RWPE1 (cell line): ENCODE measurements around the gene MAP2K4.

Source experiments
- CTCF ChIA-PET: fragments of 350-600 bp; sonication (Branson Sonifier 250); formaldehyde crosslinking; extraction: SDS; loops from one replicate; lab custom pipeline; 2021; lab: Yijun Ruan, JAX
- POLR2A ChIA-PET: fragments of 400-600 bp; formaldehyde crosslinking; extraction: SDS; loops from one replicate; lab custom pipeline; 2020; ENCODE audit warnings: antibody characterized with exemption; ENCODE audit not compliant: low non-redundant PET; lab: Yijun Ruan, JAX
- DNase-seq: peaks from one replicate; pipeline ENCODE4 v3.0.0; 2012; ENCODE audit warnings: low spot score
- H3K27ac ChIP-seq: fragments of 450-650 bp; 2 replicates; pipeline ENCODE4 v1.5.1; 2017
- TF ChIP-seq, protein P1 (sequence below): fragments of 450-650 bp; conservative IDR thresholded peaks from 2 replicates; pipeline ENCODE4 v1.5.1; 2017; ENCODE audit warnings: low read depth, mild to moderate bottlenecking

Gene MAP2K4

DNA sequence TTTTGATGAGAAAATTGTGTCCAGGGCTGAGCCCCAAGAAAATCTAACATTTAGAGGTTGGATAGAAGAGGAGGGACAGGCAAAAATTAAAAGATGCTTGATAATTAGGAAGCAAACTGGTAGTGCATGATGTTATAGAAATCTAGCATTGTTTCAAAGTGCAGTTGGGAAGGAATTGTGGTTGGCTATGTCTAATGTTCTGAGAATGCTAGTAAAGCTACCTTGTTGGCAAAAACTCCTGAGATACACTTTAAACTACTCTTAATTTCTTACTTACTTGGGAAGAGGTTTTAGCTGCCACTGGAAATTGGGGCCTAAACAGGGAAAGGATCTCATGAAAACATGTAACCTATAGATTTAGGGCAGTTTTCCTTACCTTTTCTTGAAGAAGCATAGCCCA, 48.3 kb downstream of the MAP2K4 start:
- TF ChIP-seq, protein P1, sequence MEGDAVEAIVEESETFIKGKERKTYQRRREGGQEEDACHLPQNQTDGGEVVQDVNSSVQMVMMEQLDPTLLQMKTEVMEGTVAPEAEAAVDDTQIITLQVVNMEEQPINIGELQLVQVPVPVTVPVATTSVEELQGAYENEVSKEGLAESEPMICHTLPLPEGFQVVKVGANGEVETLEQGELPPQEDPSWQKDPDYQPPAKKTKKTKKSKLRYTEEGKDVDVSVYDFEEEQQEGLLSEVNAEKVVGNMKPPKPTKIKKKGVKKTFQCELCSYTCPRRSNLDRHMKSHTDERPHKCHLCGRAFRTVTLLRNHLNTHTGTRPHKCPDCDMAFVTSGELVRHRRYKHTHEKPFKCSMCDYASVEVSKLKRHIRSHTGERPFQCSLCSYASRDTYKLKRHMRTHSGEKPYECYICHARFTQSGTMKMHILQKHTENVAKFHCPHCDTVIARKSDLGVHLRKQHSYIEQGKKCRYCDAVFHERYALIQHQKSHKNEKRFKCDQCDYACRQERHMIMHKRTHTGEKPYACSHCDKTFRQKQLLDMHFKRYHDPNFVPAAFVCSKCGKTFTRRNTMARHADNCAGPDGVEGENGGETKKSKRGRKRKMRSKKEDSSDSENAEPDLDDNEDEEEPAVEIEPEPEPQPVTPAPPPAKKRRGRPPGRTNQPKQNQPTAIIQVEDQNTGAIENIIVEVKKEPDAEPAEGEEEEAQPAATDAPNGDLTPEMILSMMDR, result no peak
- POLR2A ChIA-PET, result no interaction called here

DNA sequence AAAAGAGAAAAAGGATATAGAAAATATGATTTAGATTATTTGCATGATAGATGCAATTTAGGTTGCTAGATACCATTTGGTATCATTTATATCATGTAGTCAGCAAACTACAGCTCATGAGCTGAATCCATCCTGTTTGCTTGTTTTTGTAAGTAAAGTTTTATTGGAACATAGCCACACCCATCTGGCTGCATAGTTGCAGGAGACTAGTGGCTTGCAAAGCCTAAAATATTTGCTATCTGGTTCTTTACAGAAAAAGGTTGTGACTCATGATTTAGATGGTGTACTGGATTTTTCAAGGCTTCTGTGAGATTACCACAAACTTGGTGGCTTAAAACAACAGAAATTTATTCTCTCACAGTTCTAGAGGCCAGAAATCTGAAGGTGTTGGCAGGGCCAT, 49.9 kb downstream of the MAP2K4 start:
- no peak for DNase-seq
- CTCF ChIA-PET, result no interaction called here
- no peak overlapping the region for H3K27ac ChIP-seq
- TF ChIP-seq, protein P1, result no peak
- POLR2A ChIA-PET, result no interaction called here

More for the DNA sequence above, 48.3 kb downstream of the MAP2K4 start:
- DNase-seq, result no peak
- no peak overlapping the region for H3K27ac ChIP-seq
- CTCF ChIA-PET, result no interaction called here

DNA sequence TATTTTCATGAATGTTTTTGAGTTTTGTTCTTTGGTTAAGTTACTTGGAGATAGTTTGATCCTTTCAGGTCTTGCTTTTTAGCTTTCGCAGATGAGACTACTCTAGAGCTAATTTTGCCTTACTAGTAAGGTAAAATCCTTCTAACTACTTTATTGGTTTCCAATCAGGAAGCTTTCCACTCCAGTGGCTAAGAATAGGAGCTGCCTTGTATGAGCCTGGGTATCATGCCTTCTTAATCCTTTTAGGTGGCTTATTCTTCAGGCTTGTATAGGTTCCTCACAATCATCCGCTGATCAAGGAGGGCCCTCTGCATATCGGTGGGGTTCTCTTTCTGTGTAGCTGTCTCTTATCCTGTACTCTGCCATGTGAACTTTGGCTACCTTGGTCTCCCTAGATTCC, 53.7 kb downstream of the MAP2K4 start:
- TF ChIP-seq, protein P1, result no peak
- no peak overlapping the region for H3K27ac ChIP-seq
- no peak for DNase-seq
- CTCF ChIA-PET, result no interaction called here
- POLR2A ChIA-PET, result no interaction called here

DNA sequence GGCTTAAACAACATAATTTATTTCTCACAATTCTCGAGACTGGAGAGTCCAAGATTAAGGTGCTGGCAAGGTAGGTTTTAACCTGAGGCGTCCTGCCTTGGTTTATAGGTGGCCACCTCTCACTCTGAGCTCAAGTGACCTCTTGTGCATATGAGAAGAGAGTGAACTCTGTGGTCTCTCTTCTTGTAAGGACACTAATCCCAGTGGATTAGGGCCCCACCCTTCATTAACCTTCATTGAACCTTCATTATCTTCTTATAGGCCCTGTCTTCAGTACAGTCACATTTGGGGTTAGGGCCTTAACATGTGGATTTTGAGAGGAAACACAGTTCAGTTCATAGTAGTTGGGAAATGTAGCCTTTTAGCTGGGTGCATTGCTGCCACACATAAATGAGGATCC, 57.1 kb downstream of the MAP2K4 start:
- H3K27ac ChIP-seq, result no peak overlapping the region
- DNase-seq, result no peak
- ChIA-PET CTCF (no interaction called here), POLR2A (no interaction called here)
- TF ChIP-seq, protein P1, result no peak

DNA sequence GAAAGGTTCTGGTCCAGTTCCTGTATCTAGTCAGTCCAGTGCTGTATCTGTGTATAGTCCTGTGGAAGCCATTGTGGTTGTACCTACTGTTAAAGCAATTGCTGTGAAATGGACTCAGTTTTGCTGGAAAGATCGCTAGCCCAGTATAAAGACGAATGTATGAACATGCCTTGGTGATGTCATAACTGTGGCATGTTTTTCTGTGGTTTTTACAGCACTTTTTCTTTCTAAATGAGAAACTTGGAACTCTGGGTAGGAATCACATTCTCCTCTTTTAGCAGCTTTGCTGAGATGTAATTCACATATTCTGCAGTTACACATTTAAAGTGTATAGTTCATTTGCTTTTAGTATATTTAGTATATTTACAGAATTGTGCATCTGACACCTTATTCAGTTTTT, 58.1 kb downstream of the MAP2K4 start:
- H3K27ac ChIP-seq, result no peak overlapping the region
- ChIA-PET CTCF (no interaction called here), POLR2A (no interaction called here)
- DNase-seq, result peak; percentile 55
- TF ChIP-seq, protein P1, result no peak

DNA sequence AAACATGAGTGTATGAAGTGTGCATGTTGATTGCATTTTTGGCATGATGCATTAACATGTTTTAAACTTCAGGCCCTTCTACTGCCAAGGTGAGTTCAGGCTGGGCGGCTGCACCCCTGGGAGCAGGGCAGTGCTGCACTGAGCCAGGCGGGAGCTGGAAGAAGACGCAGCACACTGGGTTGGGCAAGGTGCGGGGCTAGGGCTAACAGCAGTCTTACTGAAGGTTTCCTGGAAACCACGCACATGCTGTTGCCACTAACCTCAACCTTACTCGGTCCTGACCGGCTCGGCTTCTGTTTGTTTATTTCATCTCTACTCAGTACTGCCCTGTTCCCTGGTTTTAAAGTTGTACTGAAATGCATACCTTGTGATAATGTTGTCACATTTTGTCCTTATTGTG, 61.0 kb downstream of the MAP2K4 start:
- TF ChIP-seq, protein P1, result no peak
- ChIA-PET POLR2A (no interaction called here), CTCF (interaction anchor here (0.5 kb wide), 1 partner anchor 1236 kb away, joined by 3 read pairs; no protein-coding TSS in a partner anchor)
- no peak for DNase-seq
- H3K27ac ChIP-seq, result no peak overlapping the region
